SH-SY5Y (cell line): Measurements from ENCODE around the gene PTPRR.

Experiments
- GATA2 ChIP-seq: IDR thresholded peaks from 2 replicates; pipeline ENCODE4 v1.6.1; 2011; ENCODE audit warnings: mild to moderate bottlenecking, low read depth, low read length
- GATA3 ChIP-seq: IDR thresholded peaks from 2 replicates; pipeline ENCODE4 v1.6.1; 2011; ENCODE audit warnings: low read depth, mild to moderate bottlenecking, low read length, moderate library complexity

- TF ChIP-seq GATA2 (no peak), GATA3 (no peak)
Observed at GRCh38 chr12:70752327-70752726, 168.2 kb downstream of the PTPRR start.
